SK-N-SH (cell line): ENCODE data around the gene ITSN1. TPM values are rescaled to one million over a fixed set of nuclear protein-coding genes. Genes with fewer than 3 reads are reported as not detected.

ENCODE experiments used
- CTCF ChIA-PET: fragments of 300-600, 350-600 bp; formaldehyde crosslinking; extraction: SDS; loops from one replicate; lab custom pipeline; 2021; lab: Yijun Ruan, JAX
- POLR2A ChIA-PET: fragments of 350-600 bp; sonication (Branson Sonifier 250); formaldehyde crosslinking; extraction: SDS; loops from one replicate; lab custom pipeline; 2020; ENCODE audit warnings: antibody characterized with exemption, inconsistent platforms; lab: Yijun Ruan, JAX
- DNase-seq: peaks from one replicate; pipeline ENCODE4 v3.0.0; 2012
- H2AFZ ChIP-seq: fragments of 200-600 bp; sonication (generic); 2 replicates; pipeline ENCODE4 v1.8.1; 2016; ENCODE audit warnings: antibody characterized with exemption, mild to moderate bottlenecking, low read depth
- H3F3A ChIP-seq: fragments of 200-600 bp; sonication (generic); replicated peaks from 2 replicates; pipeline ENCODE3; 2016; ENCODE audit warnings: antibody characterized with exemption, mild to moderate bottlenecking; ENCODE audit not compliant: insufficient read depth
- H3K27ac ChIP-seq, 2 experiments: fragments of 200-500 bp in 1 of 2; fragments of 200-600 bp in 1 of 2; sonication (Bioruptor generic) in 1 of 2; sonication (generic), shearing (Covaris generic) in 1 of 2; 2 replicates each; pipeline versions ENCODE4 v1.5.1 to v1.6.1; 2014 to 2016; ENCODE audit warnings: low read depth in 2 of 2, inconsistent platforms in 1 of 2, low read length in 1 of 2, mild to moderate bottlenecking in 1 of 2, mixed read lengths in 1 of 2
- H3K27me3 ChIP-seq: fragments of 200-600 bp; sonication (generic), shearing (Covaris generic); 2 replicates; pipeline ENCODE4 v1.6.1; 2016; ENCODE audit warnings: mixed run types; ENCODE audit not compliant: insufficient read depth
- H3K36me3 ChIP-seq, 2 experiments: fragments of 200-500 bp in 1 of 2; fragments of 200-600 bp in 1 of 2; sonication (Bioruptor generic) in 1 of 2; sonication (generic) in 1 of 2; replicated peaks in 1 of 2; 2 replicates each; pipeline versions ENCODE3 to v1.5.1; 2014 to 2016; ENCODE audit warnings: low read length in 1 of 2, mild to moderate bottlenecking in 1 of 2; ENCODE audit not compliant: insufficient read depth in 2 of 2, control insufficient read depth in 1 of 2
- H3K4me1 ChIP-seq, 2 experiments: fragments of 200-500 bp in 1 of 2; fragments of 200-600 bp in 1 of 2; sonication (Bioruptor generic) in 1 of 2; sonication (generic), shearing (Covaris generic) in 1 of 2; 2 replicates each; pipeline versions ENCODE4 v1.5.1 to v1.6.1; 2014 to 2016; ENCODE audit warnings: low read depth in 1 of 2, low read length in 1 of 2, mixed run types in 1 of 2; ENCODE audit not compliant: insufficient read depth in 2 of 2, control insufficient read depth in 1 of 2
- H3K4me2 ChIP-seq: fragments of 200-600 bp; sonication (generic), shearing (Covaris generic); 2 replicates; pipeline ENCODE4 v1.6.1; 2017; ENCODE audit warnings: mixed run types
- H3K4me3 ChIP-seq, 2 experiments: fragments of 200-500 bp in 1 of 2; fragments of 200-600 bp in 1 of 2; sonication (Bioruptor generic) in 1 of 2; sonication (generic), shearing (Covaris generic) in 1 of 2; 2 replicates each; pipeline versions ENCODE4 v1.5.1 to v1.8.1; 2014 to 2016; ENCODE audit warnings: low read depth in 2 of 2, inconsistent platforms in 1 of 2, low read length in 1 of 2, mild to moderate bottlenecking in 1 of 2, mixed read lengths in 1 of 2, moderate library complexity in 1 of 2
- H3K79me2 ChIP-seq: fragments of 200-600 bp; sonication (generic); 2 replicates; pipeline ENCODE4 v1.8.1; 2017; ENCODE audit warnings: mild to moderate bottlenecking; ENCODE audit not compliant: insufficient read depth
- H3K9ac ChIP-seq: fragments of 200-600 bp; sonication (generic); 2 replicates; pipeline ENCODE4 v1.6.1; 2017; ENCODE audit warnings: mixed run types
- H3K9me2 ChIP-seq: fragments of 200-600 bp; sonication (generic); 2 replicates; pipeline ENCODE4 v1.6.1; 2017; ENCODE audit warnings: mixed run types
- H3K9me3 ChIP-seq: fragments of 200-600 bp; sonication (generic); 2 replicates; pipeline ENCODE4 v1.6.1; 2017; ENCODE audit warnings: mixed run types, mild to moderate bottlenecking, moderate library complexity
- H4K20me1 ChIP-seq: fragments of 200-600 bp; sonication (generic); 2 replicates; pipeline ENCODE4 v1.6.1; 2017; ENCODE audit warnings: mild to moderate bottlenecking, mixed run types; ENCODE audit not compliant: insufficient read depth
- CHD2 ChIP-seq: fragments of 150-350 bp; IDR thresholded peaks from 2 replicates; pipeline ENCODE4 v1.6.1; 2018; ENCODE audit warnings: low read length; ENCODE audit not compliant: partially characterized antibody
- EZH2phosphoT487 ChIP-seq: fragments of 200-600 bp; sonication (generic); IDR thresholded peaks from 2 replicates; pipeline ENCODE4 v1.6.1; 2017; ENCODE audit warnings: low read depth, mixed run types, mild to moderate bottlenecking, antibody characterized with exemption, moderate library complexity, borderline replicate concordance
- IRF3 ChIP-seq: fragments of 150-350 bp; IDR thresholded peaks from 2 replicates; pipeline ENCODE4 v1.6.1; 2016; ENCODE audit warnings: mild to moderate bottlenecking, low read depth, low read length
- JUND ChIP-seq: IDR thresholded peaks from 2 replicates; pipeline ENCODE4 v1.4.0; 2012
- MEF2A ChIP-seq: IDR thresholded peaks from 2 replicates; pipeline ENCODE4 v1.4.0; 2012; ENCODE audit warnings: low read depth, borderline replicate concordance
- MXI1 ChIP-seq: IDR thresholded peaks from 2 replicates; pipeline ENCODE4 v1.6.1; 2012; ENCODE audit warnings: mild to moderate bottlenecking, low read depth, low read length, improper control_type of control experiment
- RAD21 ChIP-seq: IDR thresholded peaks from 2 replicates; pipeline ENCODE4 v1.6.1; 2012; ENCODE audit warnings: mild to moderate bottlenecking, low read length
- RCOR1 ChIP-seq: fragments of 150-350 bp; IDR thresholded peaks from 2 replicates; pipeline ENCODE4 v1.6.1; 2017; ENCODE audit warnings: antibody characterized with exemption, low read length
- REST ChIP-seq: IDR thresholded peaks from 2 replicates; pipeline ENCODE4 v1.6.1; 2012; ENCODE audit warnings: mild to moderate bottlenecking, low read depth, low read length, moderate library complexity
- RFX5 ChIP-seq: IDR thresholded peaks from 2 replicates; pipeline ENCODE4 v1.6.1; 2012; ENCODE audit warnings: mild to moderate bottlenecking, improper control_type of control experiment, low read length
- YY1 ChIP-seq: IDR thresholded peaks from 2 replicates; pipeline ENCODE4 v1.4.0; 2012; ENCODE audit warnings: low read depth, mild to moderate bottlenecking
- ZBTB33 ChIP-seq: IDR thresholded peaks from 2 replicates; pipeline ENCODE4 v1.4.0; 2012; ENCODE audit warnings: low read depth, borderline replicate concordance
- WGBS: methylation state at CpG from one replicate; pipeline ENCODE4 v1.1.6; 2017; ENCODE audit warnings: low lambda C conversion rate; 5-methylcytosine and 5-hydroxymethylcytosine counted together
- polyA plus RNA-seq, 3 experiments: library from polyadenylated mRNA; depleted of rRNA; stranded (reverse); fragments of >200 nt; gene quantifications; 2 replicates each; pipeline ENCODE4 v1.2.3, GENCODE V29; 2012
- TF ChIP-seq, protein P1 (sequence below): fragments of 150-350 bp; IDR thresholded peaks from 2 replicates; pipeline ENCODE4 v1.6.1; 2017; ENCODE audit warnings: antibody characterized with exemption, low read length, low read depth, borderline replicate concordance
- TF ChIP-seq, protein P2 (sequence below): IDR thresholded peaks from 2 replicates; pipeline ENCODE4; 2012

Gene ITSN1
- polyA plus RNA-seq, 1 of the 3 experiments (the other 2 are of a cell fraction), result 27.8 TPM

GRCh38 chr21:33904041-33904440 is 261.7 kb downstream of the ITSN1 start:
- no peaks in the 10 kb centered on the region for H4K20me1 ChIP-seq
- no peak for TF ChIP-seq JUND
- TF ChIP-seq YY1, result no peak
- TF ChIP-seq REST, result no peak
- no peak for TF ChIP-seq RFX5
- no peak for TF ChIP-seq EZH2phosphoT487
- TF ChIP-seq IRF3, result no peak
- no peak for TF ChIP-seq MEF2A
- H3K27me3 ChIP-seq, result no peaks in the 10 kb centered on the region
- H3K4me1 ChIP-seq, result no peaks in the 10 kb centered on the region
- no peaks in the 10 kb centered on the region for H3K9me3 ChIP-seq
- no peaks in the 10 kb centered on the region for H3K9me2 ChIP-seq
- peaks cover 45 to 56% of the 10 kb centered on the region in 2 experiments for H3K36me3 ChIP-seq
- no peak for DNase-seq
- CTCF ChIA-PET, result interaction anchor here (0.9 to 1.1 kb wide), 2 partner anchors 11 to 35 kb away, joined by 3 read pairs; no protein-coding TSS in a partner anchor
- POLR2A ChIA-PET, result no interaction called here
- WGBS, result 87% methylated on average over 5 of the region's 5 CpGs
- no peak overlapping the region for H3K9ac ChIP-seq
- H3K4me3 ChIP-seq, result no peak overlapping the region
- no peak overlapping the region for H3K27ac ChIP-seq
- no peak overlapping the region for H3K4me2 ChIP-seq
- no peak overlapping the region for H2AFZ ChIP-seq
- H3K79me2 ChIP-seq, result no peaks in the 10 kb centered on the region
- H3F3A ChIP-seq, result peaks cover 6% of the 10 kb centered on the region

DNA sequence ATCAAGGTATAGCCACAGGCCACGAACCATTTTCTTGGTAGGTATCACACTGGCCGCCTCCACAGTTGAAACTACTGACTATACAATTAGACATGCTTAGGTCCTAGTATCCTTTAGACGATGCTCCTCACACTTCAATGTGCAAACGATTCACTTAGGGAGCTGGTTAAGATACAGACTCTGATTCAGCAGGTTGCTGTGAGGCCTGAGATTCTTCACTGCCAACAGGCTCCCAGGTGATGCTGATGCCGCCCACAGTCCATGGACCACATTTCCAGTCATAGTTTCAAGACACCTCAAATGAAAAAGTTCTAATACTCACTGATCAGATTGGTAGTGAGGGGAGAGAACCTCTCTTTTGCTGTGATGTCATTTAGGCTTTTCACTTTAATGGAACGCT is 266.5 kb downstream of the ITSN1 start:
- 95% methylated on average over 6 of the region's 6 CpGs for WGBS
- H3K36me3 ChIP-seq, result peaks cover 68 to 86% of the 10 kb centered on the region in 2 experiments
- TF ChIP-seq CHD2, result no peak
- TF ChIP-seq, protein P1, sequence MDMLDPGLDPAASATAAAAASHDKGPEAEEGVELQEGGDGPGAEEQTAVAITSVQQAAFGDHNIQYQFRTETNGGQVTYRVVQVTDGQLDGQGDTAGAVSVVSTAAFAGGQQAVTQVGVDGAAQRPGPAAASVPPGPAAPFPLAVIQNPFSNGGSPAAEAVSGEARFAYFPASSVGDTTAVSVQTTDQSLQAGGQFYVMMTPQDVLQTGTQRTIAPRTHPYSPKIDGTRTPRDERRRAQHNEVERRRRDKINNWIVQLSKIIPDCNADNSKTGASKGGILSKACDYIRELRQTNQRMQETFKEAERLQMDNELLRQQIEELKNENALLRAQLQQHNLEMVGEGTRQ, result no peak
- TF ChIP-seq ZBTB33, result no peak
- TF ChIP-seq, protein P2, sequence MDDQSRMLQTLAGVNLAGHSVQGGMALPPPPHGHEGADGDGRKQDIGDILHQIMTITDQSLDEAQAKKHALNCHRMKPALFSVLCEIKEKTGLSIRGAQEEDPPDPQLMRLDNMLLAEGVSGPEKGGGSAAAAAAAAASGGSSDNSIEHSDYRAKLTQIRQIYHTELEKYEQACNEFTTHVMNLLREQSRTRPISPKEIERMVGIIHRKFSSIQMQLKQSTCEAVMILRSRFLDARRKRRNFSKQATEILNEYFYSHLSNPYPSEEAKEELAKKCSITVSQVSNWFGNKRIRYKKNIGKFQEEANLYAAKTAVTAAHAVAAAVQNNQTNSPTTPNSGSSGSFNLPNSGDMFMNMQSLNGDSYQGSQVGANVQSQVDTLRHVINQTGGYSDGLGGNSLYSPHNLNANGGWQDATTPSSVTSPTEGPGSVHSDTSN, result no peak
- TF ChIP-seq YY1, result no peak
- no peak for TF ChIP-seq MXI1
- no peak for TF ChIP-seq RCOR1
- TF ChIP-seq JUND, result no peak
- TF ChIP-seq RAD21, result no peak
- no peak for TF ChIP-seq MEF2A

More for the DNA sequence above, 266.5 kb downstream of the ITSN1 start:
- no peak overlapping the region for H3K27ac ChIP-seq
- H3K4me1 ChIP-seq, result peaks cover 0 to 2% of the 10 kb centered on the region in 2 experiments; a peak in 1 of 4 replicates
- H3K27me3 ChIP-seq, result no peaks in the 10 kb centered on the region
- no peak overlapping the region for H3K4me2 ChIP-seq
- no peaks in the 10 kb centered on the region for H3K9me3 ChIP-seq
- no peak overlapping the region for H3K9ac ChIP-seq
- no peaks in the 10 kb centered on the region for H4K20me1 ChIP-seq
- peaks cover 12% of the 10 kb centered on the region for H3F3A ChIP-seq
- peaks cover 21% of the 10 kb centered on the region for H3K79me2 ChIP-seq
- H2AFZ ChIP-seq, result no peak overlapping the region
- no peaks in the 10 kb centered on the region for H3K9me2 ChIP-seq
- ChIA-PET CTCF (interaction anchor here (1.9 kb wide), 1 partner anchor 14 kb away, joined by 5 read pairs; no protein-coding TSS in a partner anchor), POLR2A (no interaction called here)
- no peak for DNase-seq
- no peak overlapping the region for H3K4me3 ChIP-seq
